MM.1S (cell line): ENCODE data around the gene BMPER.

Source experiments
- DNase-seq: peaks from one replicate; pipeline ENCODE4 v3.0.0-alpha.2; 2015
- H2AFZ ChIP-seq: fragments of 300-600 bp; sonication (generic); 2 replicates; pipeline ENCODE4 v1.6.0; 2016; ENCODE audit warnings: antibody characterized with exemption, low read length
- H3F3A ChIP-seq: fragments of 300-600 bp; sonication (generic); 2 replicates; pipeline ENCODE4 v1.6.1; 2016; ENCODE audit warnings: mild to moderate bottlenecking, antibody characterized with exemption, low read length, moderate library complexity, mixed read lengths; ENCODE audit not compliant: insufficient read depth
- H3K27ac ChIP-seq: fragments of 300-600 bp; sonication (generic); 2 replicates; pipeline ENCODE4 v1.5.1; 2016; ENCODE audit warnings: mild to moderate bottlenecking, low read length
- H3K27me3 ChIP-seq: fragments of 300-600 bp; sonication (generic); replicated peaks from 2 replicates; pipeline ENCODE4 v1.6.0; 2016; ENCODE audit warnings: low read length; ENCODE audit not compliant: insufficient read depth
- H3K36me3 ChIP-seq: fragments of 300-600 bp; sonication (generic); replicated peaks from 2 replicates; pipeline ENCODE4 v1.6.1; 2016; ENCODE audit warnings: mild to moderate bottlenecking, low read length, mixed read lengths; ENCODE audit not compliant: insufficient read depth
- H3K4me1 ChIP-seq: fragments of 300-600 bp; sonication (generic); 2 replicates; pipeline ENCODE4 v1.6.1; 2016; ENCODE audit warnings: low read length, mixed read lengths
- H3K4me2 ChIP-seq: fragments of 300-600 bp; sonication (generic); 2 replicates; pipeline ENCODE4 v1.6.0; 2016; ENCODE audit warnings: low read depth, low read length
- H3K4me3 ChIP-seq: fragments of 300-600 bp; sonication (generic); 2 replicates; pipeline ENCODE4 v1.5.1; 2016; ENCODE audit warnings: low read length, mixed read lengths
- H3K79me2 ChIP-seq: fragments of 300-600 bp; sonication (generic); 2 replicates; pipeline ENCODE4 v1.6.1; 2016; ENCODE audit warnings: mixed run types, low read length, mixed read lengths
- H3K9ac ChIP-seq: fragments of 300-600 bp; sonication (generic); 2 replicates; pipeline ENCODE4 v1.6.1; 2016; ENCODE audit warnings: low read length, mixed read lengths
- H3K9me2 ChIP-seq: fragments of 300-600 bp; sonication (generic); replicated peaks from 2 replicates; pipeline ENCODE4 v1.6.1; 2016; ENCODE audit warnings: mild to moderate bottlenecking, low read length, mixed read lengths; ENCODE audit not compliant: insufficient read depth
- H3K9me3 ChIP-seq: fragments of 300-600 bp; sonication (generic); replicated peaks from 2 replicates; pipeline ENCODE4 v1.6.1; 2016; ENCODE audit warnings: mild to moderate bottlenecking, low read length, mixed read lengths; ENCODE audit not compliant: insufficient read depth
- H4K20me1 ChIP-seq: fragments of 300-600 bp; sonication (generic); 2 replicates; pipeline ENCODE4 v1.6.1; 2016; ENCODE audit warnings: mild to moderate bottlenecking, low read length, moderate library complexity, mixed read lengths; ENCODE audit not compliant: insufficient read depth
- EZH2 ChIP-seq: fragments of 300-600 bp; sonication (generic); optimal IDR thresholded peaks from 2 replicates; pipeline ENCODE3; 2017; ENCODE audit warnings: low read depth, mild to moderate bottlenecking, antibody characterized with exemption, low read length, mixed read lengths
- EZH2phosphoT487 ChIP-seq: fragments of 300-600 bp; sonication (generic); IDR thresholded peaks from 2 replicates; pipeline ENCODE4 v1.6.1; 2018; ENCODE audit warnings: antibody characterized with exemption, low read length
- TF ChIP-seq, protein P1 (sequence below): fragments of 300-600 bp; sonication (generic); IDR thresholded peaks from 2 replicates; pipeline ENCODE4 v1.5.1; 2016; ENCODE audit warnings: antibody characterized with exemption, low read length, mixed read lengths

The BMPER gene

DNA sequence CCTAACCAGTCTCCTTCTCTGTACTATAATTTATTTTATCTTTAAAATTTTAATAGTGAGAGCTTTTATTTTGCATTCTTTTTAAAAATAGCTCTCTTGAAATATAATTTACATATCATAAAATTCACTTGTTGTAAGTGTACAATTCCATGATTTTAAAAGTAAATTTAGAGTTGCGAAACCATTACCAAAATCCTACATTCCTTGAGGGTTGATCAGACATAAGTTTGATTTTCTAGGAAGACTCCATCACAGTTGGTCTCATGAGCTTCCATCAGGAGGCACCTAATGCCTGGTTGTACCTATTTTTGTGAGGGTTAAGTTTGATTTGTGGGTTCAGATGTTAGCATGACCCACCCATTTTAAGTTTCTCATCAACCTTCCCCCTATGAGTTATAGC, 108.1 kb downstream of the BMPER start:
- Histone ChIP-seq H3F3A (no peaks in the 10 kb centered on the region), H3K9ac (no peak overlapping the region), H3K79me2 (no peaks in the 10 kb centered on the region), H4K20me1 (no peaks in the 10 kb centered on the region; the same call in 1 of the 2 replicates), H3K27me3 (no peaks in the 10 kb centered on the region), H3K27ac (no peak overlapping the region), H3K4me1 (no peaks in the 10 kb centered on the region), H3K9me2 (no peaks in the 10 kb centered on the region), H2AFZ (no peak overlapping the region), H3K4me3 (no peak overlapping the region), H3K36me3 (no peaks in the 10 kb centered on the region), H3K9me3 (no peaks in the 10 kb centered on the region), H3K4me2 (no peak overlapping the region)
- no peak for TF ChIP-seq EZH2phosphoT487
- TF ChIP-seq, protein P1, sequence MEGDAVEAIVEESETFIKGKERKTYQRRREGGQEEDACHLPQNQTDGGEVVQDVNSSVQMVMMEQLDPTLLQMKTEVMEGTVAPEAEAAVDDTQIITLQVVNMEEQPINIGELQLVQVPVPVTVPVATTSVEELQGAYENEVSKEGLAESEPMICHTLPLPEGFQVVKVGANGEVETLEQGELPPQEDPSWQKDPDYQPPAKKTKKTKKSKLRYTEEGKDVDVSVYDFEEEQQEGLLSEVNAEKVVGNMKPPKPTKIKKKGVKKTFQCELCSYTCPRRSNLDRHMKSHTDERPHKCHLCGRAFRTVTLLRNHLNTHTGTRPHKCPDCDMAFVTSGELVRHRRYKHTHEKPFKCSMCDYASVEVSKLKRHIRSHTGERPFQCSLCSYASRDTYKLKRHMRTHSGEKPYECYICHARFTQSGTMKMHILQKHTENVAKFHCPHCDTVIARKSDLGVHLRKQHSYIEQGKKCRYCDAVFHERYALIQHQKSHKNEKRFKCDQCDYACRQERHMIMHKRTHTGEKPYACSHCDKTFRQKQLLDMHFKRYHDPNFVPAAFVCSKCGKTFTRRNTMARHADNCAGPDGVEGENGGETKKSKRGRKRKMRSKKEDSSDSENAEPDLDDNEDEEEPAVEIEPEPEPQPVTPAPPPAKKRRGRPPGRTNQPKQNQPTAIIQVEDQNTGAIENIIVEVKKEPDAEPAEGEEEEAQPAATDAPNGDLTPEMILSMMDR, result no peak
- TF ChIP-seq EZH2, result no peak
- no peak for DNase-seq

DNA sequence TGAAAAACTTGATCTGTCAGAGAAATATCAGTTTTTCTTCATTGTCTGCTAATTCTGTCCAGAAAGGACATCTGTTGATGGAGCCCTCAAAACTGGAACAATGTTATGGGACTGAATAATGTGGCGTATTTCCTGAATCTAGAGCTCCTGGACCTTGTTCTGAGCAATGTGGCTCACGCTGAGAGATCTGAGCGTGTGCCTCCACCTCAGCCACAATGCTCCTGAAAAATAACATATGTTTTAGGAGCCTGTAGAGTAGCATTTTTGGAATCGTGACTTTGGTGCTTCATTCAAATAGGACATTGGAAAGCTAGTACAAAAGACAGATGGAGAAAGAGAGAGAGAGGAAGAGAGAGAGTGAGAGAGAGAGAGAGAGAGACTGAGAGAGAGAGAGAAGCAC, 110.3 kb downstream of the BMPER start:
- DNase-seq, result no peak

DNA sequence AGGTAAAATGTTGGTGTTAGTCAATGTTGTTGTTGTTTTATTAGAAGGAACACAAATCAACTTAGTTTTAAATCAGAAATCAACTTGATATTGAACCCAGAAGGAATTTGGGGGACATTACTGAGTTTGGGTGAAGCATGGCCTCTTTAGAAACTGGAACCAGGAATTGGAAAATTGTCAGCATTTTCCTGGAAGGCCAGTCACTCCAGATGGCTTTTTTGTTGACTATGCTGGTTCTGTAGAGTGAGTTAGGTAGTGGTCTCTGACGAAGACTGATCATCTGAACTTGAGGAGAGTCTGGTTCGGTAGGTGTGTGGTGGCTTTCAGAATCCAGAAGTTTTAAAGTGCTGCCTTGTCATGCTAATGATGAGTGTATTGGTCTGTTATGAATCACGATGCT, 111.5 kb downstream of the BMPER start:
- Histone ChIP-seq H3K79me2 (no peaks in the 10 kb centered on the region), H3K4me2 (no peak overlapping the region), H3K9me3 (no peaks in the 10 kb centered on the region), H3F3A (no peaks in the 10 kb centered on the region), H3K27me3 (no peaks in the 10 kb centered on the region), H4K20me1 (no peaks in the 10 kb centered on the region; the same call in 1 of the 2 replicates), H3K36me3 (no peaks in the 10 kb centered on the region), H3K9me2 (no peaks in the 10 kb centered on the region), H3K4me3 (no peak overlapping the region), H3K4me1 (no peaks in the 10 kb centered on the region), H3K9ac (no peak overlapping the region), H3K27ac (no peak overlapping the region), H2AFZ (no peak overlapping the region)
- TF ChIP-seq EZH2phosphoT487 (no peak), EZH2 (no peak)
- TF ChIP-seq, protein P1, result no peak
- no peak for DNase-seq

More for the DNA sequence above, 110.3 kb downstream of the BMPER start:
- Histone ChIP-seq H4K20me1 (no peaks in the 10 kb centered on the region; the same call in 1 of the 2 replicates), H3K79me2 (no peaks in the 10 kb centered on the region), H3K27ac (no peak overlapping the region), H3K4me2 (no peak overlapping the region), H2AFZ (no peak overlapping the region), H3F3A (no peaks in the 10 kb centered on the region), H3K9me3 (no peaks in the 10 kb centered on the region), H3K9ac (no peak overlapping the region), H3K36me3 (no peaks in the 10 kb centered on the region), H3K4me3 (no peak overlapping the region), H3K27me3 (no peaks in the 10 kb centered on the region), H3K9me2 (no peaks in the 10 kb centered on the region), H3K4me1 (no peaks in the 10 kb centered on the region)
- TF ChIP-seq, protein P1, result no peak
